ENCODE measurements around the gene CEP83. TPM values are rescaled to one million over a fixed set of nuclear protein-coding genes. Genes with fewer than 3 reads are reported as not detected.

CEP83 gene
- total and polyA plus RNA-seq, 2 donors (not counting 1 experiment from before 2014, with no cell fraction given): 4.0 to 24.8 TPM

DNA sequence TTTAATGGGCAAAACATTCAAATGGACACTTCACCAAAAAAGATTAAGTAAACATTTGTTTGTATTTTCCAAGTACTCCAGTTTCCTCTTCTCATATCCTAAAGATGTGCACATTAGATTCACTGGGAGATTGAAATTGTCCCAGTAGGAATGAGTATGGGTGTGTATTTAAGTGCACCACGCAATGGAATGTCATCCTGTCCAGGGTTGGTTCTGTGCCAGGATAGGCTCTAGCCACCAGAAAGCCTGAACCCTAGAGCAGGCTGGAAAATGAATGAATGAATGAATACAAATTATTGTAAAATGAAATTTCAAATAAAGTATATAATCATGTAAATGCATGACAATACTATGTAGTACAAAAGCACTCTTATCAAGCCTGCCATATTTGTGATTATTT, 14.0 kb downstream of the CEP83 start:
- Histone ChIP-seq H3K4me2 (replicated peaks; ENCODE audit: low read depth, low read length, poor library complexity, severe bottlenecking) (no peak overlapping the region), H3K79me2 (ENCODE audit: control insufficient read depth, insufficient read depth, low read length) (peaks cover 68% of the 10 kb centered on the region), H3K27me3 (replicated peaks in 1 of 4; ENCODE audit: control extremely low read depth in 1 of 4, control insufficient read depth in 3 of 4, insufficient read depth in 4 of 4, low read length in 3 of 4) (no peaks in the 10 kb centered on the region), H3K9me3 (ENCODE audit: control extremely low read depth in 1 of 3, control insufficient read depth in 2 of 3, insufficient read depth in 1 of 3, low read length in 2 of 3) (peaks cover 1 to 15% (median 2%) of the 10 kb centered on the region in 3 donors), H4K20me1 (ENCODE audit: control insufficient read depth, insufficient read depth, low read length, poor library complexity, severe bottlenecking) (no peaks in the 10 kb centered on the region), H3K27ac (ENCODE audit: low read length in 2 of 2) (no peak overlapping the region), H3K36me3 (replicated peaks in 1 of 2; ENCODE audit: control extremely low read depth in 1 of 2, control insufficient read depth in 1 of 2, extremely low read depth in 1 of 2, insufficient read depth in 2 of 2, low read length in 1 of 2) (no peaks in the 10 kb centered on the region), H3K4me3 (ENCODE audit: control extremely low read depth in 1 of 5, extremely low read depth in 1 of 5, insufficient read depth in 1 of 5, low read depth in 2 of 5, low read length in 4 of 5) (no peak overlapping the region), H3K4me1 (ENCODE audit: control insufficient read depth in 2 of 2, insufficient read depth in 2 of 2, low read length in 2 of 2) (no peaks in the 10 kb centered on the region), H2AFZ (ENCODE audit: insufficient read depth, low read depth, low read length, poor library complexity, severe bottlenecking) (no peak overlapping the region), H3K9ac (ENCODE audit: low read length) (no peak overlapping the region)
- H3K27me3 Mint-ChIP-seq: no peaks in the 10 kb centered on the region
- WGBS (ENCODE audit: insufficient coverage): 100% methylated on average over 1 of the region's 1 CpG
- intact Hi-C loops (cut with micrococcal nuclease): no loop called here
- no peak overlapping the region for H3K27ac Mint-ChIP-seq
- DNase-seq (no peak), ATAC-seq (ENCODE audit: low read depth) (no peak)
- ChIA-PET POLR2A (no interaction called here), CTCF (no interaction called here)
- TF ChIP-seq CTCF (IDR thresholded peaks at IDR 0.05) (no peak), EZH2 (IDR thresholded peaks at IDR 0.05; ENCODE audit: borderline replicate concordance, insufficient read depth, low read depth, low read length, poor library complexity, severe bottlenecking) (no peak)
- peaks cover 4% of the 10 kb centered on the region for H3K9me3 Mint-ChIP-seq (ENCODE audit: insufficient read depth)
- no peak overlapping the region for H3K4me3 Mint-ChIP-seq
- H3K4me1 Mint-ChIP-seq: peaks cover 3% of the 10 kb centered on the region

DNA sequence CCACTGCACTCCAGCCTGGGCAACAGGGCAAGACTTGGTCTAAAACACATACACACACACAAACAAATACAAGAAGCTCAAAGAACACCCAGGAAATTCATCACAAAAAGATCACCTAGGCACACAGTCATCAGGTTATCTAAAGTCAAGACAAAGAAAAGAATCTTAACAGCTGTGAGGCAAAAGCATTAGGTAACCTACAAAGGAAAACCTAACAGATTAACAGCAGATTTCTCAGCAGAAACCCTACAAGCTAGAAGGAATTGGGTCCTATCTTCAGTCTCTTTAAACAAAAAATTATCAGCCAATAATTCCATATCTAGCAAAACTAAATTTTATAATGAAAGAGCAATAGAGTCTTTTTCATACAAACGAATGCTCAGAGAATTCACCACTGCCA, 22.4 kb downstream of the CEP83 start:
- peaks cover 70% of the 10 kb centered on the region for H3K79me2 ChIP-seq (ENCODE audit: control insufficient read depth, insufficient read depth, low read length)
- WGBS (ENCODE audit: insufficient coverage): no CpG with 5 or more reads among the region's 1 CpG
- no peaks in the 10 kb centered on the region for H3K9me3 Mint-ChIP-seq (ENCODE audit: insufficient read depth)
- ATAC-seq (ENCODE audit: low read depth) (no peak), DNase-seq (no peak)
- no peaks in the 10 kb centered on the region for H3K27me3 Mint-ChIP-seq
- H3K36me3 ChIP-seq (replicated peaks in 1 of 2; ENCODE audit: control extremely low read depth in 1 of 2, control insufficient read depth in 1 of 2, extremely low read depth in 1 of 2, insufficient read depth in 2 of 2, low read length in 1 of 2): no peaks in the 10 kb centered on the region
- no peak overlapping the region for H3K9ac ChIP-seq (ENCODE audit: low read length)
- no peak overlapping the region for H3K27ac ChIP-seq (ENCODE audit: low read length in 2 of 2)
- ChIA-PET CTCF (interaction anchor here (1.3 to 8.1 kb wide), 2 partner anchors 229 to 303 kb away, joined by 3 to 92 read pairs; no protein-coding TSS in a partner anchor), POLR2A (no interaction called here)
- H4K20me1 ChIP-seq (ENCODE audit: control insufficient read depth, insufficient read depth, low read length, poor library complexity, severe bottlenecking): no peaks in the 10 kb centered on the region
- no peak overlapping the region for H2AFZ ChIP-seq (ENCODE audit: insufficient read depth, low read depth, low read length, poor library complexity, severe bottlenecking)
- H3K27me3 ChIP-seq (replicated peaks in 1 of 4; ENCODE audit: control extremely low read depth in 1 of 4, control insufficient read depth in 3 of 4, insufficient read depth in 4 of 4, low read length in 3 of 4): no peaks in the 10 kb centered on the region
- no peak overlapping the region for H3K27ac Mint-ChIP-seq
- no peak for TF ChIP-seq CTCF (IDR thresholded peaks at IDR 0.05)
- no peak for TF ChIP-seq EZH2 (IDR thresholded peaks at IDR 0.05; ENCODE audit: borderline replicate concordance, insufficient read depth, low read depth, low read length, poor library complexity, severe bottlenecking)
- peaks cover 6 to 8% of the 10 kb centered on the region in 2 donors for H3K4me1 ChIP-seq (ENCODE audit: control insufficient read depth in 2 of 2, insufficient read depth in 2 of 2, low read length in 2 of 2)
- H3K4me2 ChIP-seq (replicated peaks; ENCODE audit: low read depth, low read length, poor library complexity, severe bottlenecking): no peak overlapping the region
- intact Hi-C loops (cut with micrococcal nuclease): no loop called here
- peaks cover 0 to 9% (median 1%) of the 10 kb centered on the region in 3 donors for H3K9me3 ChIP-seq (ENCODE audit: control extremely low read depth in 1 of 3, control insufficient read depth in 2 of 3, insufficient read depth in 1 of 3, low read length in 2 of 3)
- H3K4me3 ChIP-seq (ENCODE audit: control extremely low read depth in 1 of 5, extremely low read depth in 1 of 5, insufficient read depth in 1 of 5, low read depth in 2 of 5, low read length in 4 of 5): no peak overlapping the region
- peaks cover 14% of the 10 kb centered on the region for H3K4me1 Mint-ChIP-seq
- no peak overlapping the region for H3K4me3 Mint-ChIP-seq
